ENCODE results near the gene ZYG11B.
"Not testable (repeated sequence)": the region's sequence is repeated elsewhere in the genome, so short reads cannot be mapped to it uniquely, and the experiment has no call there.

The ZYG11B gene

GRCh38 chr1:52756020-52756419, 29.8 kb downstream of the ZYG11B start:
- DNase-seq (ENCODE audit: low spot score), result no peak

DNA sequence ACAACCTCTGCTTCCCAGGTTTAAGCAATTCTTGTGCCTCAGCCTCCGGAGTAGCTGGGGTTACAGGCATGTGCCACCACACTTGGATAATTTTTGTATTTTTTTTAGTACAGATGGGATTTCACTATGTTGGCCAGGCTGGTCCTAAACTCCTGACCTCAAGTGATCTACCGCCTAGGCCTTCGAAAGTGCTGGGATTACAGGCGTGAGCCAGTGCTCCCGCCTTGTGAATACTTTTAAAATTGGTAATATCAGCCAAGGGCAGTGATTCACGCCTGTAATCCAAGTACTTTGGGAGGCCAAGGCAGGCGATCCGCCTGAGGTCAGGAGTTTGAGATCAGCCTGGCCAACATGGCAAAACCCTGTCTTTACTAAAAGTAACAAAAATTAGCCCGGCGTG, 33.7 kb downstream of the ZYG11B start:
- DNase-seq (ENCODE audit: low spot score), result no peak

DNA sequence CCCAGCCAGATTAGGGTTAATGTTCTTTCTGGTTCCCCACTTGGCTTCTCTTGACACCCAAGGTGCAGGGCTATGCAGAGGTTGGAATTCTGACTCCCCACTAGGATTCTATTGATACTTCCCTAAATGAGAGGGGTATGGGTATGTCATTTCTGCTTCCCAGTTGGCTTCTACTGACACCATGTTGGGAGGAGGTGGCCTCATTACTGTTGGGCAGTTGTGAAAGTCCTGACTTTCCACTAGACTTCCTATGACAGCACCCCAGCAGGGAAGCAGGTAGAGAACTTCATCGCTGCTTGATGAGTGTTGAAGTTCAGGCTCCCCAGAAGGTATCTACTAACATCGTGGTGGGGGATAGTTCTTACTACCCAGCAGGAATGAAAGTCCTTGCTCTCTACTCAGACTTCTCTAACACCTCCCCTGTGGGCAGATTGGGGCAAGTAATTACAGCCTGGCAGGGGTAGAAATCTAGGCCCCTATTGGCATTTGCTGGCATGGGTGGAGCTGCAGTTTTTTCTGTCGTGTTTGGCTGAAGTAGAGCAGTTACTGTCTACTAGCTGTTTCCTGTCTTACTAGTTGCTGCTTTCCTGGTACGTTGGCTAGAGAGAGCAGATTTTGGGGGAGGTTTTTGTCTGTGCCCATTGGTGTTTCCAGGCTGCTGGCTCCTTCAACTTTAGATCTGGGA, 41.5 kb downstream of the ZYG11B start:
- DNase-seq (ENCODE audit: low spot score), result no peak

GRCh38 chr1:52769346-52770033, 43.2 kb downstream of the ZYG11B start:
- DNase-seq (ENCODE audit: low spot score), result no peak

DNA sequence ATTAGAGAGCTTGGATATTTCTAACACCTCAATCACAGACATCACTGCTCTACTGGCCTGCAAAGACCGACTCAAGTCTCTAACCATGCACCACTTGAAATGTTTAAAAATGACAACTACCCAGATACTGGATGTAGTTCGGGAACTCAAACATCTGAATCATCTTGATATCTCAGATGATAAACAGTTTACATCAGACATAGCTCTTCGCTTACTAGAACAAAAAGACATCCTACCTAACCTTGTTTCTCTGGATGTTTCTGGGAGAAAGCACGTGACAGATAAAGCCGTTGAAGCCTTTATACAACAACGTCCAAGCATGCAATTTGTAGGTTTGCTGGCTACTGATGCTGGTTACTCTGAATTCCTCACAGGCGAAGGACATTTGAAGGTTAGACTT, 45.1 kb downstream of the ZYG11B start:
- DNase-seq (ENCODE audit: low spot score), result no peak

DNA sequence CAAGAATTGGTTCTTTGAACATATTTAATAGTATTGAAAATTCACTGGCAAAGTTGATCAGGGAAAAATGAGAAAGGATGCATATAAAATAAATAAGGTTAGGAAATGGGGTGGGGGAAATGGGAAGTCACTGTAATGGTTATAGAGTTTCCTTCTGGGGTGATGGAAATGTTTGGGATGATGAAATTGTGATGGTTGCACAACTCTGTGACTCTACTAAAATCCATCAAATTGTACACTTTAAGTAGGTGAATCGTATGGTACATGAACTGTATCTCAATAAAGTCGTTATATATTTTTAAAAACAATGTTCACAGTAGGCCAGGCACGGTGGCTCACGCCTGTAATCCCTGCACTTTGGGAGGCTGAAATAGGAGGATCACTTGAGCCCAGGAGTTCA, 59.9 kb downstream of the ZYG11B start:
- DNase-seq (ENCODE audit: low spot score), result no peak

DNA sequence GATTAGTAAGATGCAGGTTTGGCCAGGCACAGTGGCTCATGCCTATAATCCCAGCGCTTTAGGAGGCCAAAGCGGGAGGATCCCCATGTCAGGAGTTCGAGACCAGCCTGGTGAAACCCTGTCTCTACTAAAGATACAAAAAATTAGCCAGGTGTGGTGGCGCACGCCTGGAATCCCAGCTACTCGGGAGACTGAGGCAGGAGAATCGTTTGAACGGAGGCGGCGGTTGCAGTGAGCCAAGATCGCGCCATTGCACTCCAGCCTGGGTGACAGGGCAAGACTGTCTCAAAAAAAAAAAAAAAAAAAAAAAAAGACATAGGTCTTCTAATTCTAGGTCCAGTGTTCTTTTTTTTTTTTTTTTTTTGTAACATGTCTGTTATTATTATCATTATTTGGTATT, 64.2 kb downstream of the ZYG11B start:
- not testable (repeated sequence) for DNase-seq (ENCODE audit: low spot score)

- DNase-seq (ENCODE audit: low spot score), result peak; percentile 31
Measured at GRCh38 chr1:52792036-52792435, 65.8 kb downstream of the ZYG11B start.

DNA sequence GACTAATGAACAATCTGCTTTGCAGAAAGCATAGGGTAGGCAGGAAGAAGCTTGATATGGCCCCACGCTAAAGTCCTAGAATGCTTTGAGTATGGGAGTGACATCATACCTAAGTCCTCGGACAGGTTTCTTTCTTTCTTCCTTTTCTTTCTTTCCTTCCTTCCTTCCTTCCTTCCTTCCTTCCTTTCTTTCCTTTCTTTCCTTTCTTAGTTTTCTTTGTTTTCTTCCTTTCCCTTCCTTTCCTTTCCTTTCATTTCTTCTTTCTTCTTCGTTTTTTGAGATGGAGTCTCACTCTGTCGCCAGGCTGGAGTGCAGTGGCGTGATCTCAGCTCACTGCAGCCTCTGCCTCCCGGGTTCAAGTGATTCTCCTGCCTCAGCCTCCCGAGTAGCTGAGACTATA, 67.5 kb downstream of the ZYG11B start:
- not testable (repeated sequence) for DNase-seq (ENCODE audit: low spot score)

- DNase-seq (ENCODE audit: low spot score), result no peak
Measured at GRCh38 chr1:52795464-52795863, 69.2 kb downstream of the ZYG11B start.

DNA sequence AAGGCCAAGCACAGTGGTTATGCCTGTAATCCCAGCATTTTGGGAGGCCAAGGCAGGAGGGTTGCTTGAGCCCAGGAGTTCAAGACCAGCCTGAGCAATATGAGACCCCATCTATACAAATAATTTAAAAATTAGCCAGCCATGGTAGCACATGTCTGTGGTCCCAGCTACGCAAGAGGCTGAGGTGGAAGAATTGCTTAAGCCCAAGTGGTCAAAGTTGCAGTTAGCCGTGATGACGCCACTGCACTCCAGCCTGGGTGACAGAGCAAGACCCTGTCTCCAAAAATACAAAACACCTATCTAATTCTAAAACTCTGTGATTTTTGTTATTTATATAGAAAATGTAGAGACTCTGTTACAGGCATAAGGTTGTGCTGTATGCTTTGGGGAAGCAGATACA, 72.1 kb downstream of the ZYG11B start:
- no peak for DNase-seq (ENCODE audit: low spot score)

DNA sequence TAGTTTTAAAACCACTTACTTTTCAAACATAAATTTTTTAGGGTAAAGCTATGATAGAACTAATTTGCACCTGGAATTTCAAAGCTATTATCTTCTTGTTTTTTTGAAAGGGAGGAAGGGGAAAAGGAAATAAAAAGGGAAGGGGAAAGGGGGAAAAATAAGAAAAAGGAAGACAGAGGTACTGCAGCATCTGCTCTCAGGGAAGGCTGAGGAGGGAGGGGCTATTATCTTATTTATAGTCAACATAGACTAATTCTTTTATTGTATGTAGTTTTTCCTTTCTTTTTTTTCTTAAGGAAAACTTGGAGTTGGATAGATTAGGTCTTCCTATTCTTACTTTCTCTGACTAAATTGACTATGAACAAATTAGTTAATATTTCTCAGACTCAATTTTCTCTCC, 74.8 kb downstream of the ZYG11B start:
- no peak for DNase-seq (ENCODE audit: low spot score)

DNA sequence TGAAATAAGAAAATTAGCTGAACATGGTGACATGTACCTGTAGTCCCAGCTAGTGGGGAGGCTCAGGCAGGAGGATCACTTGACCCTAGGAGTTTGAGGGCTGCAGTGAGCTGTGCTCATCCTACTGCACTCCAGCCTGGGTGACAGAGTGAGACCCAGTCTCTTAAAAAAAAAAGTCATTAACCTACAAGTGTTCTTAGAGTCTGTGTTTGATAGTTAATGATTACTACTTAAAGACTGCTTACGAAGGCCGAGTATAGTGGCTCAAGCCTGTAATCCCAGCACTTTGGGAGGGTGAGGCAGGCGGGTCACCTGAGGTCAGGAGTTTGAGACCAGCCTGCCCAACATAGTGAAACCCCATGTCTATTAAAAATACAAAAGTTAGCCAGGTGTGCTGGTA, 77.8 kb downstream of the ZYG11B start:
- not testable (repeated sequence) for DNase-seq (ENCODE audit: low spot score)

GRCh38 chr1:52814465-52814864, 88.2 kb downstream of the ZYG11B start:
- DNase-seq (ENCODE audit: low spot score), result no peak

DNA sequence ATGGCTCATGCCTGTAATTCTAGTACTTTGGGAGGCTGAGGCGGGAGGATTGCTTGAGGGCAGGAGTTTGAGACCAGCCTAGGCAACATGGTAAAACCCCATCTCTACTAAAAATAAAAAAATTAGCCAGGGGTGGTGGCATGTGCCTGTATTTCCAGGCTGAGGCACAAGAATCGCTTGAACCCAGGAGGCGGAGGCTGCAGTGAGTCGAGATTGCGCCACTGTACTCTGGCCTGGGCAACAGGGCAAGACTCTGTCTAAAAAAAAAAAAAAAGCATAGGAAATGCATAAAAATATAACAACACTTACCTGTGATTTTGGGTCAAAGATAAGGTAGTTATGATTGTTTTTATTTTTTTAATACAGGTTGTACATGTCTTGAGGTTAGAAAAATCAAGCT, 94.6 kb downstream of the ZYG11B start:
- DNase-seq (ENCODE audit: low spot score), result not testable (repeated sequence)

DNA sequence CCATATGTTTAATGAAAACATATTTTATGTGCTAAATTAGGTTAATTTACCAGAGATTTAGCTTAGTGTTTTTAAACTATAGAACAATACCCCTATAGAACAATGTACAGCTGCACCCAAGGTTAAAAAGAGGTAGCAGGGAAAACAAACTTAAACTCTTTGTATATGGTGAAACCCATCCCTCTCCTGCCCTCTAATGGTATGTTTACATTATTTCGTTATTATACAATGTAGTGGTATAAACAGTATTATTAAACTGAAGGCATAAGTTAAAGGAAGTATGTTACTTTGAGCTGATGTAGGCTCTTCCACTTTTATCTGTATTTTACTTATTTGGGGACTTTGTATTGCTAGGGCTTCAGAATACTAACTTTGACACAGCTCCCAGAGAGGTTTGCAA, 99.6 kb downstream of the ZYG11B start:
- no peak for DNase-seq (ENCODE audit: low spot score)

DNA sequence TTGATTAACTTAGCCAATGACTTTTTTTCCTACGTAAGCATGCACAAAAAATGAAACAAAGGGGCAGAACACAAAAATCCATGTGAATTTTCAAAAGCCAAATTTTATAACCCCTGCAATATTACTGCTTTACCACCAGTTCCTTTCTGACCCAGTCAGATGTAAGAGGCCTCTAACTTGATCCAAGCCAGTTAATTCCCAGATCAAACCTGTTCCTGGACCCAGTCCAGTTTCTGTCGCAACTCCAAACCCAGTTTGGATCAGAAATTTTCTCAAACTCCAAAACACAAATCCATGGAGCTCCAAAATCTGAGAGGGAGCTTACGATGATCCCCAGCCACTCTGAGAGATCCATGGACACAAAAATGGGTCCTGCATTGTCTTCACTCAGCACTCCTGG, 108.5 kb downstream of the ZYG11B start:
- DNase-seq (ENCODE audit: low spot score), result no peak

GRCh38 chr1:52836035-52836434, 109.8 kb downstream of the ZYG11B start:
- no peak for DNase-seq (ENCODE audit: low spot score)

DNA sequence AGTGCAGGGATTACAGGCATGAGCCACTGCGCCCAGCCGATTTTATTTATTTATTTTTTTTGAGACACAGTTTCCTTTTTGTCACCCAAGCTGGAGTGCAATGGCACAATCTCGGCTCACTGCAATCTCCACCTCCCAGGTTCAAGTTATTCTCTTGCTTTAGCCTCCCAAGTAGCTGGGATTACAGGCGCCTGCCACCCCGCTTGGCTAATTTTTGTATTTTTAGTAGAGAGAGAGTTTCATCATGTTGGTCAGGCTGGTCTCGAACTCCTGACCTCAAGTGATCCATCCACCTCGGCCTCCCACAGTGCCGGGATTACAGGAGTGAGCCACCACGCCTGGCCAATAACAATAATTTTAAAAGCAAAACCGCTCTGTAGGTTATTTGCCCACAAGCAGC, 112.9 kb downstream of the ZYG11B start:
- DNase-seq (ENCODE audit: low spot score), result not testable (repeated sequence)

DNA sequence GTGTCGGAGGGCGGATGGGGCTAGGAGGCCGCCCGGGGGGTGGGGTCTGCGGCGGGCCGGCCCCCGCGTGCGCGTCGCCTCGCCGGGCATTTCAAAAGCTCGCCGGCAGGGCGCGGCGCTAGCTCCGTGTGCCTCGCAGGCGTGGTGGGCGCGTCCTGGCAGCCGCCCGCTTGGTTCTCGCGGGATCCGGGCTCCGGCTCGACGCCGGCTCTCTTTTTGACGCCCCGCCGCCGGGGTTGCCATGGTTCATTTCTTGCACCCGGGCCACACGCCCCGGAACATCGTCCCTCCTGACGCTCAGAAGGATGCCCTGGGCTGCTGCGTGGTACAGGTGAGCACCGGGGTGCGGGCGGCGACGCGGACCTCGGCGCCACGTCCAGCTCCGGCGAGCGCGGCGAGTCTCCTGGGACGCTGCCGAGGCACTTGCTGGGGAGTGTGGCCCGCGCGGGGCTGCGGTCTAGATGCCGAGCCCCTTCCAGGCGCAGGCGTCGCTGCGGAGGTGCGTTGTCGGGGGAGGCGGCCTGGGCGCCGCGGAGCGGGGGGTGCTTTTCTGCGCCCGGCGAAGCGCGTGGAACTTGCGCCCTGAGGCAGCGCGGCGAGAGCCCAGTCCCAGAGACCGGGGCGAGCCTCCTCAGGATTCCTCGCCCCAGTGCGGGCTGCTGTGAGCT, 116.5 kb downstream of the ZYG11B start, which contains the start of gene ZYG11A:
ZYG11A (plus strand) TSS at position 118 of the 668 bp plus-strand sequence; CDS start at position 242, 124 bp downstream.
- peak; percentile 66 for DNase-seq (ENCODE audit: low spot score)

DNA sequence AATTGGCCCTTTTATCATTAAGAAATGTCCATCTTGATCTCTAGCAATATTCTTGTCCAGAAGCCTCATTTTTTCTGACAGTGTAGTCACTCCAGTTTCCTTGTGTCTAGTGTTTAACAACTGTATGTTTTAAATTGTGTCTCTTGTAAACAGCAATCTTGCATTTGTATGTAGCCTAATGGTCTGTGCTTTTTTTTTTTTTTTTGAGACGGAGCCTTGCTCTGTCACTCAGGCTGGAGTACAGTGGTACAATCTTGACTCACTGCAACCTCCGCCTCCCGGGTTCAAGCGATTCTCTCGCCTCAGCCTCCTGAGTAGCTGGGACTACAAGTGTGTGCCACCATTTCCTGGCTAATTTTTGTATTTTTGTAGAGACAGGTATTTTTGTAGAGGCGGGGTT, 118.9 kb downstream of the ZYG11B start:
- not testable (repeated sequence) for DNase-seq (ENCODE audit: low spot score)

GRCh38 chr1:52848423-52848822, 122.2 kb downstream of the ZYG11B start:
- DNase-seq (ENCODE audit: low spot score), result no peak

- no peak for DNase-seq (ENCODE audit: low spot score)
Measured at GRCh38 chr1:52850951-52851350, 124.7 kb downstream of the ZYG11B start.

Measured in kidney capillary endothelial cell (primary cell).